Activated naive CD4-positive, alpha-beta T cell treated with anti-CD3 and anti-CD28 coated beads for 36 hours (primary cell): ENCODE results near the gene GNL3. TPM values are rescaled to one million over a fixed set of nuclear protein-coding genes. Genes with fewer than 3 reads are reported as not detected.
"Not testable (repeated sequence)": the region's sequence is repeated elsewhere in the genome, so short reads cannot be mapped to it uniquely, and the experiment has no call there.

Experiments used
- CTCF ChIA-PET: fragments of 350-600 bp; sonication (Branson Sonifier 250); formaldehyde crosslinking; loops from one replicate; lab custom pipeline; 2021; ENCODE audit warnings: antibody characterized with exemption; lab: Charles Lee
- DNase-seq: peaks from one replicate; pipeline ENCODE4 v3.0.0-alpha.2; 2020
- H3K27ac Mint-ChIP-seq: one replicate; pipeline ENCODE4 v1.8.0; 2021; ENCODE audit warnings: mild to moderate bottlenecking, mixed read lengths
- H3K27me3 Mint-ChIP-seq: one replicate; pipeline ENCODE4 v1.8.0; 2021; ENCODE audit warnings: low read depth, mixed read lengths
- H3K36me3 Mint-ChIP-seq: one replicate; pipeline ENCODE4 v1.8.0; 2021; ENCODE audit warnings: low read depth, mixed read lengths
- H3K4me1 Mint-ChIP-seq: one replicate; pipeline ENCODE4 v1.8.0; 2021; ENCODE audit warnings: low read depth, mixed read lengths
- H3K4me3 Mint-ChIP-seq: one replicate; pipeline ENCODE4 v1.8.0; 2021; ENCODE audit warnings: mild to moderate bottlenecking, moderate library complexity, mixed read lengths
- H3K9me3 Mint-ChIP-seq: one replicate; pipeline ENCODE4 v1.8.0; 2021; ENCODE audit warnings: mixed read lengths
- intact Hi-C: fragments of 100-400 bp; cut with micrococcal nuclease; formaldehyde crosslinking; loops from one replicate; pipeline ENCODE4 v1.15.1; 2023
- total RNA-seq, 2 experiments: library from RNA; stranded (reverse); gene quantifications; one replicate each; pipeline ENCODE4 v1.2.3, GENCODE V29; 2021

The GNL3 gene
- total RNA-seq, 2 experiments from 2014 or later, result 195 to 197 TPM

GRCh38 chr3:52671676-52672075, 14.2 kb upstream of the GNL3 start:
- no peak for DNase-seq
- Mint-ChIP-seq H3K4me1 (peaks cover 29% of the 10 kb centered on the region), H3K27me3 (no peaks in the 10 kb centered on the region), H3K27ac (peak overlapping the region; percentile 81), H3K9me3 (no peaks in the 10 kb centered on the region), H3K36me3 (peaks cover 35% of the 10 kb centered on the region), H3K4me3 (no peak overlapping the region)
- CTCF ChIA-PET, result interaction anchor here (1.9 kb wide), 1 partner anchor 10 kb away, joined by 6 read pairs; no protein-coding TSS in a partner anchor
- intact Hi-C loops, result loop anchor here (1.0 kb wide), 2 partner anchors 10 to 15 kb away; partner anchors contain the start of gene GNL3

DNA sequence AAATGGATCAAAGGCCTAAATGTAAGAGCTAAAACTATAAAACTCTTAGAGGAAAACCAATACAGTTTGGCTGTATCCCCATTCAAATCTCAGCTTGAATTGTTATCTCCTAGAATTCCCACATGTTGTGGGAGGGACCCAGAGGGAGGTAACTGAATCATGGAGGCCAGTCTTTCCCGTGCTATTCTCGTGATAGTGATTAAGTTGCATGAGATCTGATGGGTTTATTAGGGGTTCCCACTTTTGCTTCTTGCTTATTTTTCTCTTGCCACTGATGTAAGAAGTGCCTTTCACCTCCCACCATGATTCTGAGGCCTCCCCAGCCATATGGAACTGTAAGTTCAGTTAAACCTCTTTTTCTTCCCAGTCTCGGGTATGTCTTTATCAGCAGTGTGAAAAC, 9.6 kb upstream of the GNL3 start:
- H3K36me3 Mint-ChIP-seq, result peaks cover 47% of the 10 kb centered on the region
- CTCF ChIA-PET, H3K27me3 Mint-ChIP-seq, DNase-seq, H3K27ac Mint-ChIP-seq, H3K4me3 Mint-ChIP-seq, H3K9me3 Mint-ChIP-seq, intact Hi-C loops: not testable (repeated sequence)
- H3K4me1 Mint-ChIP-seq, result peaks cover 39% of the 10 kb centered on the region

DNA sequence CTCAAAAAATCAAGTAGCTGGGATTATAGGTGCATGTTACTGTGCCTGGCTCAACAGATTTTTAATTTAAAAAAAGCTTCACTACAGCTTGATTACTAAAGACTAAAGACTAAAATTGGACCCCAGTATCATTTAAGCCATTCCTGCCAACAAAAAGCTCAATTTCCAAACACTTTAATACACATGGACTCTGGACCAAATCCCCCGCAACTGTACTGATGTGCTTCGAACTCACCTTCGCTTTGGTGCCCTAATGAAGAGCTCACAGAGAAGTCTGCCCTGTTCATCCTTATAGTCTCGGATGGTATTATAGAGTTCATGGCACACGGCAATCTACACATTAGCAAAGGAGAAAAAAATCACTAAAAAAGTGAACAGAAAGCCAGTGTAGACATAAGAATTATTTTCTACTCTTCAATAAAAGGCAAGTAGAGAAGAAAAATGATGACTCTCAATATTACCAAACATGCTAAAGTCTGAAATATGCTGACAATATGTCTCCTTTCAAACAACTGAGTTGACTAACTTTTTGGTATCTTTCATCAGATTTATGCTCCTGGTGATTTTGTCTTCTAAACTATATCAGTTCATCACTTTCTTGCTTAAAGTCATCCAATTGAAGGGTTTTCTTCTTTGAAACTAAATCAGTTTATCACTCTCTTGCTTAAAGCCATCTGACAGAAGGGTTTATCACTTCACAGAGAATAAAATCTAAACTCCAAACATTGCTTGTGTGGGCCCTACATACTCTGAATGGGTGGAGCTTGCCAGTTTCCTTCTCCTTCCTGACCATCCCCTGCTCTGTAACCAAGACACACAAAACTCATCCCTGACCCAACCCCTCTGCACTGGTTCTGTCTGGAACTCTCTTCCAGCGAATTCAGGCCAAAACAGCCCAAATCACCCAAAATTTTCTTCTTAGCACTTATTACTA, 7.3 kb upstream of the GNL3 start:
- Mint-ChIP-seq H3K36me3 (peaks cover 43% of the 10 kb centered on the region), H3K9me3 (no peaks in the 10 kb centered on the region), H3K4me3 (no peak overlapping the region), H3K27ac (peak overlapping the region; percentile 63), H3K27me3 (no peaks in the 10 kb centered on the region), H3K4me1 (peaks cover 43% of the 10 kb centered on the region)
- intact Hi-C loops, result no loop called here
- CTCF ChIA-PET, result no interaction called here
- no peak for DNase-seq

GRCh38 chr3:52679199-52679538, 6.7 kb upstream of the GNL3 start:
- CTCF ChIA-PET, result no interaction called here
- Mint-ChIP-seq H3K36me3 (peaks cover 43% of the 10 kb centered on the region), H3K4me1 (peaks cover 49% of the 10 kb centered on the region), H3K27me3 (no peaks in the 10 kb centered on the region), H3K9me3 (no peaks in the 10 kb centered on the region), H3K4me3 (no peak overlapping the region), H3K27ac (peak overlapping the region; percentile 63)
- no peak for DNase-seq
- intact Hi-C loops, result no loop called here

DNA sequence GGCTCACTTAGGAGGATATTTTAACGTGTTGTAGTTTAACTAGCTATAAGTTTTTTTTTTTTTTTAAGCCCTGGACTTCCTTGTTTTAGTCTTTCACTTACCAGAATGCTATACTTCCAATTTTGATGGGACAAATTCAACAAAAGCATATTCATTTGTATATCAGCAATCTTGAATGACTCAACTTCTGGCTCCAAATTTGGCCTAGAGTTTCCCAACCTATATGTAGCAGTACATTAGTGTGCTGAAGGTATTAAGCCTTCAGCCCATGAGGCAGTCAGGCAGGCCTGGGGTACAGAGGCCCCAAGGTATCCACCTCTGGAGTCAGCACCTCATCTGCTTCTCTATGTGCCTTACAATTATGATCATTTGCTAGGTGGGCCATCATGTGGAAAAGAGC, 6.0 kb upstream of the GNL3 start:
- H3K36me3 Mint-ChIP-seq, result peaks cover 45% of the 10 kb centered on the region
- H3K27me3 Mint-ChIP-seq, result no peaks in the 10 kb centered on the region

DNA sequence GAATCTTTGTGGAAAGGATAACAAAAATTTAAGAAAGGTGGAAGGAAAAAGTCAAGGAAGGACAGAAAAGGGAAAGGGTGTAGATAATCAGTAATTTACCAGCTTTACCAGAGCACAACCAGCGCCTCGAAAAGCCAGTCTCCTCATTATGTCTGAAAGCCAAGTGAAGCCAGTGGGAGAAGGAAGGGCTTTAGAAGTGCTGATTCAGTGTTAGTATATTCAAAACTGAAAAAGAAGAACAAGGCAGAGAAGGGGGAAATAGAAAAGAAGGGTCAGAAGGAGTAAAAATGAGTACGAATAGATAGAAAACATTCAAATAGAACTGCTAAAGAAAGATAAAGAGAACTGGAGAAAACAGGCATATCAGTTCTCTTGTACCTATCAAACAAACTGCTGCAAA, 4.2 kb upstream of the GNL3 start:
- intact Hi-C loops, result loop anchor here (1.0 to 10.0 kb wide), 3 partner anchors 10 to 687 kb away; partner anchors contain the start of genes DUSP7 and RPL29
- Mint-ChIP-seq H3K27ac (peak overlapping the region; percentile 85), H3K36me3 (peaks cover 40% of the 10 kb centered on the region), H3K4me3 (peak overlapping the region; percentile 47), H3K9me3 (no peaks in the 10 kb centered on the region), H3K27me3 (no peaks in the 10 kb centered on the region), H3K4me1 (peaks cover 55% of the 10 kb centered on the region)
- CTCF ChIA-PET, result interaction anchor here (1.8 kb wide), 1 partner anchor 10 kb away, joined by 6 read pairs; no protein-coding TSS in a partner anchor
- no peak for DNase-seq

More for the DNA sequence above, 6.0 kb upstream of the GNL3 start:
- intact Hi-C loops, result loop anchor here (10.0 kb wide), 2 partner anchors 625 to 685 kb away; partner anchors contain the start of genes DUSP7 and RPL29
- no peaks in the 10 kb centered on the region for H3K9me3 Mint-ChIP-seq
- H3K4me3 Mint-ChIP-seq, result no peak overlapping the region
- peaks cover 55% of the 10 kb centered on the region for H3K4me1 Mint-ChIP-seq
- peak overlapping the region; percentile 63 for H3K27ac Mint-ChIP-seq
- no peak for DNase-seq
- CTCF ChIA-PET, result no interaction called here

DNA sequence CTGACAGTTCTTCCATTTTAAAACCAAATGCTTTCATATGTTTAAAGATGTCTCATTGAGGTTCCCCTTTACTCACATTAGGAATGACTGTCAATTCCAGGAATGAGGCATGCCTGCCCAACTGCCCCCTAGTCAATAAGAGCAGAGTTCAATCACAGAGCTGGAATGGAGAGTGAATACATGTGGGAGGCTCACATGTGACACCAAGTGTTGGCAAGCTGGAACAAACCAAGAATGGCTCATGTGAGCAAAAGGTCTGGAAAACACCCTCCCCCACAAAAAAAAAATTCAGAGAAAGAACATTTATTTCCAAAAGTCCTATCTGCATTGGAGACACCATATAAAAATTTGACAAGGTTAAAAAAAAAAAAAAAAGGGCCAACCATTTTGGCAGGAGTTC, 3.8 kb upstream of the GNL3 start:
- H3K27ac Mint-ChIP-seq, result peak overlapping the region; percentile 85
- intact Hi-C loops, result loop anchor here (1.0 to 10.0 kb wide), 3 partner anchors 210 to 687 kb away; partner anchors contain the start of genes DUSP7 and RPL29
- DNase-seq, result peak; percentile 68
- peak overlapping the region; percentile 47 for H3K4me3 Mint-ChIP-seq
- no peaks in the 10 kb centered on the region for H3K27me3 Mint-ChIP-seq
- peaks cover 59% of the 10 kb centered on the region for H3K4me1 Mint-ChIP-seq
- H3K9me3 Mint-ChIP-seq, result no peaks in the 10 kb centered on the region
- CTCF ChIA-PET, result interaction anchor here (0.5 to 1.8 kb wide), 2 partner anchors 11 to 55 kb away, joined by 3 to 6 read pairs; no protein-coding TSS in a partner anchor
- H3K36me3 Mint-ChIP-seq, result peaks cover 40% of the 10 kb centered on the region

- peak overlapping the region; percentile 90 for H3K27ac Mint-ChIP-seq
- CTCF ChIA-PET, result interaction anchor here (0.7 kb wide), 1 partner anchor 58 kb away, joined by 6 read pairs; no protein-coding TSS in a partner anchor
These were observed 2.2 kb upstream of the GNL3 start for GRCh38 chr3:52683611-52684010.

DNA sequence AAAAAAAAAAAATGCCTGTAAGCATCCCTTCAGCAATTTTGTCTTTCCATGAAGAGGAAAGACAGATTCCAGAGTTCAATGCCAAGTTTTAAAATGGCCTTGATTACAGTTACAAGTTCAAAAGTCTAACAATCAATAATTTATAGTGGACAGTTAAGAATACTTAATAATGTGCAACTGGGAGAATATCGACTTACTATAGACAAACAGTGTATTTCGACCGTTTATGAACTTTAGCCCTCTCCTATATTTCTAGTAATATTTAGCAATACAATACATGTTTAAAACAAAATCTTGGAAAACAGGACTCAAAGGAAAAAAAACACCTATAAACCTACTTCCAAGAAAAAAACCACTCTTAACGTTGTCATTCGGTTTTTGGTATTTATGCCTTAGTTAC, 1.6 kb upstream of the GNL3 start:
- H3K36me3 Mint-ChIP-seq, result peaks cover 47% of the 10 kb centered on the region
- H3K9me3 Mint-ChIP-seq, result no peaks in the 10 kb centered on the region
- CTCF ChIA-PET, result interaction anchor here (0.7 kb wide), 1 partner anchor 59 kb away, joined by 6 read pairs; no protein-coding TSS in a partner anchor
- H3K27me3 Mint-ChIP-seq, result no peaks in the 10 kb centered on the region
- peaks cover 75% of the 10 kb centered on the region for H3K4me1 Mint-ChIP-seq
- intact Hi-C loops, result loop anchor here (2.0 to 10.0 kb wide), 3 partner anchors 229 to 689 kb away; partner anchors contain the start of genes DUSP7, NISCH, RPL29 and TNNC1
- no peak for DNase-seq
- peak overlapping the region; percentile 79 for H3K4me3 Mint-ChIP-seq
- H3K27ac Mint-ChIP-seq, result peak overlapping the region; percentile 90

More at GRCh38 chr3:52683611-52684010, 2.2 kb upstream of the GNL3 start:
- Mint-ChIP-seq H3K27me3 (no peaks in the 10 kb centered on the region), H3K36me3 (peaks cover 47% of the 10 kb centered on the region), H3K9me3 (no peaks in the 10 kb centered on the region), H3K4me1 (peaks cover 75% of the 10 kb centered on the region), H3K4me3 (peak overlapping the region; percentile 27)
- intact Hi-C loops, result loop anchor here (2.0 to 10.0 kb wide), 3 partner anchors 229 to 689 kb away; partner anchors contain the start of genes DUSP7, NISCH, RPL29 and TNNC1
- DNase-seq, result no peak

DNA sequence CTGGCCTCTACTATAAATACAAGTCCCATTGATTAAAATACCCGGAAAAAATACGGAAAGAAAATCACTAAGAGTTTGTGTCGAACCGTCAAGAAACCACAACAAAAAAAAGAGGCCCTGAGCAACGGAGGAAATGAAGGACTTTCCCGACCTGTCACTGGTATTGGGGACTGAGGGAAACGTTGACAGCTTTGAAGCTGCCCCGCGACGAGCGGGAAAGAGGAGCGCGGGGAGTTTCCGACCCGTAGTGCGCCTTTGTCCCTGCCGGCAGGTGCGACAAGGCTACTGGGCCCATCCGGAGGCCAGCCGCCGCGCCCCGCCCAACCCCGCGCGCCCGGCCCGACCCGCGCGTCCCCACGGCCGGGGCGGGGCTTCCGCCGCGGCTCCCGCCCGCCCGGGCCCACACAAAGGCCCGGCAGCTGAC, 535 bp upstream of the GNL3 start:
- peak overlapping the region; percentile 90 for H3K27ac Mint-ChIP-seq
- intact Hi-C loops, result loop anchor here (1.0 to 10.0 kb wide), 10 partner anchors 20 to 690 kb away; partner anchors contain the start of genes DUSP7, GLT8D1, NISCH and POC1A
- CTCF ChIA-PET, result no interaction called here
- H3K4me1 Mint-ChIP-seq, result peaks cover 72% of the 10 kb centered on the region
- H3K27me3 Mint-ChIP-seq, result no peaks in the 10 kb centered on the region
- peak; percentile 93 for DNase-seq
- H3K9me3 Mint-ChIP-seq, result no peaks in the 10 kb centered on the region
- H3K36me3 Mint-ChIP-seq, result peaks cover 47% of the 10 kb centered on the region
- peak overlapping the region; percentile 79 for H3K4me3 Mint-ChIP-seq

DNA sequence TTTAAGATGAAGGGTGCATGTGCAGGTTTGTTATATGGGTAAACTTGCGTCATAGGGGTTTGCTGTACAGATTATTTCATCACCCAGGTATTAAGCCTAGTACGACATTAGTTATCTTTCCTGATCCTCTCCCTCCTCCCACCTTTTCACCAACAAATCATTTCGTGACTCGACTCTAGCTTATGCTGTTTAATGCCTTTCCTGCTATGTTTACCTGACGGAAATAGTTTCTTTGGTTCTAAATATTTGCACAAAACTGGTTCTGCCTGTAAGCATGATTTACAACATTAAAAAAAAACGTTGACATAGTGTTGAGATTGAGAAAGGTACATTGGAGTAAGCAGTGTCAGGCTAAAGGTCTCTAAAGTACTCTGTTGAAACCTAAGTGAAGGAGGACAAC, 2.4 kb downstream of the GNL3 start:
- Mint-ChIP-seq H3K27me3 (no peaks in the 10 kb centered on the region), H3K27ac (peak overlapping the region; percentile 91), H3K4me3 (peak overlapping the region; percentile 90), H3K36me3 (peaks cover 70% of the 10 kb centered on the region), H3K4me1 (peaks cover 68% of the 10 kb centered on the region), H3K9me3 (no peaks in the 10 kb centered on the region)
- CTCF ChIA-PET, result interaction anchor here (0.7 kb wide), 1 partner anchor 250 kb away, joined by 4 read pairs; no protein-coding TSS in a partner anchor
- intact Hi-C loops, result loop anchor here (5.0 to 10.0 kb wide), 4 partner anchors 209 to 693 kb away; partner anchors contain the start of genes DUSP7, RPL29 and STIMATE
- no peak for DNase-seq

DNA sequence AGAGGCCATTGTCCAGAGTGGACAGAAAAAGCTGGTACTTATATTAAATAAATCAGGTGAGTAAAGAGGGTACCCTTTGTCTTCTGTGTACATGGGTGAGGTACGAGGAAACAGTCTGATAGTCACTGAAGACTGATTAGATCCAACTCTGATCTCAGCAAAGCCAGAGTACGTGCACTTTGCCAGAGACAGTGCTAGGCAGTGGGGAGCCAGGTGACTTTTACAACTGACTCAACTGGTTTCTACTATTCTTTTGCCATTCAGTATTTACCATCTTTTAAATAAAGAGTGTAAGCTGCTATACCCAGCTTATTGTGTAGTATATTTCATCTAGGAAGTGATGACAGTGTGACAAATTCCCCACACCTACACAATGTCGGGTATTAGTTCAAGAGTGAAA, 3.3 kb downstream of the GNL3 start:
- CTCF ChIA-PET, result no interaction called here
- Mint-ChIP-seq H3K27me3 (no peaks in the 10 kb centered on the region), H3K9me3 (no peaks in the 10 kb centered on the region), H3K4me1 (peaks cover 67% of the 10 kb centered on the region), H3K27ac (peak overlapping the region; percentile 91), H3K4me3 (no peak overlapping the region), H3K36me3 (peaks cover 77% of the 10 kb centered on the region)
- intact Hi-C loops, result loop anchor here (5.0 to 10.0 kb wide), 4 partner anchors 208 to 694 kb away; partner anchors contain the start of genes DUSP7, RPL29 and STIMATE
- DNase-seq, result no peak
